Hypothalamus (tissue), 51 donors: Measurements from ENCODE around the gene TUT4.

Experiments used
- DNase-seq, 51 donors: peaks; one replicate each; lab custom pipeline; 2025; lab: John Stamatoyannopoulos, UW

Gene TUT4

GRCh38 chr1:52479076-52479475, 73.8 kb downstream of the TUT4 start:
- DNase-seq, result no peak

GRCh38 chr1:52477876-52478275, 75.0 kb downstream of the TUT4 start:
- DNase-seq, result no peak

GRCh38 chr1:52476943-52477342, 75.9 kb downstream of the TUT4 start:
- no peak for DNase-seq

- DNase-seq, result no peak
These were observed 78.1 kb downstream of the TUT4 start for GRCh38 chr1:52474807-52475206.

GRCh38 chr1:52473039-52473438, 79.9 kb downstream of the TUT4 start:
- DNase-seq, result no peak

GRCh38 chr1:52472384-52472783, 80.5 kb downstream of the TUT4 start:
- DNase-seq, result no peak

- no peak for DNase-seq
These were observed 83.8 kb downstream of the TUT4 start for GRCh38 chr1:52469108-52469507.

GRCh38 chr1:52463891-52464290, 89.0 kb downstream of the TUT4 start:
- no peak for DNase-seq

- DNase-seq, result no peak
These were observed 91.1 kb downstream of the TUT4 start for GRCh38 chr1:52461821-52462220.

GRCh38 chr1:52460694-52461093, 92.2 kb downstream of the TUT4 start:
- no peak for DNase-seq

- DNase-seq, result no peak
These were observed 97.2 kb downstream of the TUT4 start for GRCh38 chr1:52455686-52456085.

GRCh38 chr1:52454779-52455178, 98.1 kb downstream of the TUT4 start:
- DNase-seq, result no peak

- DNase-seq, result no peak
These were observed 98.8 kb downstream of the TUT4 start for GRCh38 chr1:52454127-52454526.

GRCh38 chr1:52444463-52444862, 108.4 kb downstream of the TUT4 start:
- DNase-seq, result no peak

- DNase-seq, result no peak
These were observed 112.9 kb downstream of the TUT4 start for GRCh38 chr1:52439976-52440375.

GRCh38 chr1:52436817-52437216, 116.1 kb downstream of the TUT4 start:
- no peak for DNase-seq

GRCh38 chr1:52435650-52436049, 117.2 kb downstream of the TUT4 start:
- DNase-seq, result no peak

GRCh38 chr1:52435211-52435610, 117.7 kb downstream of the TUT4 start:
- DNase-seq, result no peak

- DNase-seq, result no peak
These were observed 120.1 kb downstream of the TUT4 start for GRCh38 chr1:52432807-52433206.

- DNase-seq, result no peak
These were observed 125.7 kb downstream of the TUT4 start for GRCh38 chr1:52427152-52427551.

- no peak for DNase-seq
These were observed 126.5 kb downstream of the TUT4 start for GRCh38 chr1:52426371-52426770.

GRCh38 chr1:52424813-52425212, 128.1 kb downstream of the TUT4 start:
- no peak for DNase-seq

- no peak for DNase-seq
These were observed 128.7 kb downstream of the TUT4 start for GRCh38 chr1:52424231-52424636.

GRCh38 chr1:52423771-52424170, 129.1 kb downstream of the TUT4 start:
- DNase-seq, result no peak
